Measurements from ENCODE around the gene PLA2G2A.

- TF ChIP-seq CTCF (IDR thresholded peaks at IDR 0.05; ENCODE audit: insufficient read depth, low read length): no peak
- no peak for TF ChIP-seq SPI1 (IDR thresholded peaks at IDR 0.05; ENCODE audit: borderline replicate concordance, low read depth)
- TF ChIP-seq REST (IDR thresholded peaks at IDR 0.05; ENCODE audit: insufficient replicate concordance, low read depth): no peak
These were observed 9.0 kb upstream of the PLA2G2A start for GRCh38 chr1:19988267-19989006.
